ENCODE results near the gene FERMT2. TPM values are rescaled to one million over a fixed set of nuclear protein-coding genes. Genes with fewer than 3 reads are reported as not detected.
A peak's percentile ranks its signal among the peaks of the same experiment; 100 is the strongest.
"Not testable (repeated sequence)": the region's sequence is repeated elsewhere in the genome, so short reads cannot be mapped to it uniquely, and the experiment has no call there.

The FERMT2 gene
- total RNA-seq, 1 donor from 2014 or later: 82.5 TPM

- TF ChIP-seq, protein P1, sequence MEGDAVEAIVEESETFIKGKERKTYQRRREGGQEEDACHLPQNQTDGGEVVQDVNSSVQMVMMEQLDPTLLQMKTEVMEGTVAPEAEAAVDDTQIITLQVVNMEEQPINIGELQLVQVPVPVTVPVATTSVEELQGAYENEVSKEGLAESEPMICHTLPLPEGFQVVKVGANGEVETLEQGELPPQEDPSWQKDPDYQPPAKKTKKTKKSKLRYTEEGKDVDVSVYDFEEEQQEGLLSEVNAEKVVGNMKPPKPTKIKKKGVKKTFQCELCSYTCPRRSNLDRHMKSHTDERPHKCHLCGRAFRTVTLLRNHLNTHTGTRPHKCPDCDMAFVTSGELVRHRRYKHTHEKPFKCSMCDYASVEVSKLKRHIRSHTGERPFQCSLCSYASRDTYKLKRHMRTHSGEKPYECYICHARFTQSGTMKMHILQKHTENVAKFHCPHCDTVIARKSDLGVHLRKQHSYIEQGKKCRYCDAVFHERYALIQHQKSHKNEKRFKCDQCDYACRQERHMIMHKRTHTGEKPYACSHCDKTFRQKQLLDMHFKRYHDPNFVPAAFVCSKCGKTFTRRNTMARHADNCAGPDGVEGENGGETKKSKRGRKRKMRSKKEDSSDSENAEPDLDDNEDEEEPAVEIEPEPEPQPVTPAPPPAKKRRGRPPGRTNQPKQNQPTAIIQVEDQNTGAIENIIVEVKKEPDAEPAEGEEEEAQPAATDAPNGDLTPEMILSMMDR (conservative IDR thresholded peaks at IDR 0.05): no peak
- peaks cover 35% of the 10 kb centered on the region for H3K36me3 Mint-ChIP-seq
- H3K27me3 Mint-ChIP-seq: no peaks in the 10 kb centered on the region
- no peak overlapping the region for H3K4me3 Mint-ChIP-seq
- H3K9me3 Mint-ChIP-seq: no peaks in the 10 kb centered on the region
- peak overlapping the region; percentile 65 for H3K27ac Mint-ChIP-seq
- H3K4me1 Mint-ChIP-seq (ENCODE audit: unreplicated experiment): no peaks in the 10 kb centered on the region
- DNase-seq (ENCODE audit: extremely low spot score, unreplicated experiment): no peak
Observed at GRCh38 chr14:52871606-52872005, 79.2 kb downstream of the FERMT2 start.

GRCh38 chr14:52868911-52869618 is 81.8 kb downstream of the FERMT2 start:
- DNase-seq (ENCODE audit: extremely low spot score, unreplicated experiment): no peak
- H3K4me1 Mint-ChIP-seq (ENCODE audit: unreplicated experiment): peaks cover 4% of the 10 kb centered on the region
- no peak overlapping the region for H3K4me3 Mint-ChIP-seq
- TF ChIP-seq, protein P1 (conservative IDR thresholded peaks at IDR 0.05): no peak
- no peaks in the 10 kb centered on the region for H3K27me3 Mint-ChIP-seq
- H3K9me3 Mint-ChIP-seq: no peaks in the 10 kb centered on the region
- H3K27ac Mint-ChIP-seq: no peak overlapping the region
- H3K36me3 Mint-ChIP-seq: peaks cover 32% of the 10 kb centered on the region

DNA sequence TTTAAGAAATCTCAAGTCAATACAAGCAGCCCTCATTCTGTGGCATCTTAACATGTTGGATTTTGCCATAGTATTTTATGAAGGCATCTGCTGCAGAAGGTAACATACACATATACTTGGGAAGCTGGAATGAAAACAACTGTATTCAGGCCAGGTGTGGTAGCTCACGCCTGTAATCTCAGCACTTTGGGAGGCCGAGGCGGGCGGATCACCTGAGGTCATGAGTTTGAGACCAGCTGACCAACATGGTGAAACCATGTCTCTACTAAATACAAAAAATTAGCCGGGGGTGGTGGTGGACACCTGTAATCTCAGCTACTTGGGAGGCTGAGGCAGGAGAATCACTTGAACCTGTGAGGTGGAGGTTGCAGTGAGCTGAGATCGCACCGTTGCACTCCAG is 86.0 kb downstream of the FERMT2 start:
- not testable (repeated sequence) for H3K27me3 Mint-ChIP-seq; H3K4me1 Mint-ChIP-seq (ENCODE audit: unreplicated experiment)

GRCh38 chr14:52863334-52863700 is 87.5 kb downstream of the FERMT2 start:
- no peak for DNase-seq (ENCODE audit: extremely low spot score, unreplicated experiment)
- Mint-ChIP-seq H3K4me1 (ENCODE audit: unreplicated experiment) (peaks cover 8% of the 10 kb centered on the region), H3K36me3 (peaks cover 34% of the 10 kb centered on the region), H3K4me3 (no peak overlapping the region), H3K27me3 (no peaks in the 10 kb centered on the region), H3K27ac (no peak overlapping the region), H3K9me3 (no peaks in the 10 kb centered on the region)
- TF ChIP-seq, protein P1 (conservative IDR thresholded peaks at IDR 0.05): no peak

More for the DNA sequence above, 86.0 kb downstream of the FERMT2 start:
- H3K27ac Mint-ChIP-seq; H3K9me3 Mint-ChIP-seq; H3K4me3 Mint-ChIP-seq; DNase-seq (ENCODE audit: extremely low spot score, unreplicated experiment): not testable (repeated sequence)
- peaks cover 22% of the 10 kb centered on the region for H3K36me3 Mint-ChIP-seq

GRCh38 chr14:52862632-52863333 is 88.1 kb downstream of the FERMT2 start:
- Mint-ChIP-seq H3K36me3 (peaks cover 39% of the 10 kb centered on the region), H3K27me3 (no peaks in the 10 kb centered on the region), H3K4me3 (peak overlapping the region; percentile 3), H3K4me1 (ENCODE audit: unreplicated experiment) (peaks cover 8% of the 10 kb centered on the region), H3K27ac (peak overlapping the region; percentile 66), H3K9me3 (no peaks in the 10 kb centered on the region)
- TF ChIP-seq, protein P1 (conservative IDR thresholded peaks at IDR 0.05): no peak
- no peak for DNase-seq (ENCODE audit: extremely low spot score, unreplicated experiment)

DNA sequence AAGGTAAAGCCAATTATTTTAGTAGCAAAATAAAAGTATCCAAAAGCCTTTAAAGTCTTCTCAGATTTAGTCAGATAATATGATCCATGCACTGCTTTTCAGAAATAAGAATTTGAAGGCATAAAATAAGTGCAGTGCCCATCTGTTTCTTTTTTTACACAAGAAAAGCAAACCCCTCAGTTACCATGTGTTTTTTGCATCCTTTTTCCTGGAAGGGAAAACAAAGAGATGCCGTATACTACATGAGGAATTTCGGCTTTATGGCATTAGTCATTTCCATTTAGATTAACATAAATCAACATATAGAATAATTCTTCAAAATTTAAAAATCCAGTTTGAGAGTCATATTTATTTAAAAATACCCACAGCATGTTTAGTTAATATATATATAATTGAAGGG is 89.4 kb downstream of the FERMT2 start:
- TF ChIP-seq, protein P1 (conservative IDR thresholded peaks at IDR 0.05): no peak
- H3K36me3 Mint-ChIP-seq: peaks cover 48% of the 10 kb centered on the region
- no peaks in the 10 kb centered on the region for H3K9me3 Mint-ChIP-seq
- H3K27ac Mint-ChIP-seq: no peak overlapping the region
- H3K27me3 Mint-ChIP-seq: no peaks in the 10 kb centered on the region
- no peak overlapping the region for H3K4me3 Mint-ChIP-seq
- no peak for DNase-seq (ENCODE audit: extremely low spot score, unreplicated experiment)
- H3K4me1 Mint-ChIP-seq (ENCODE audit: unreplicated experiment): peaks cover 8% of the 10 kb centered on the region
